Skin of body (tissue), 2 donors: ENCODE results near the gene CCDC177. TPM values are rescaled to one million over a fixed set of nuclear protein-coding genes. Genes with fewer than 3 reads are reported as not detected.

Source experiments
- DNase-seq: peaks from one replicate; lab custom pipeline; 2025; lab: John Stamatoyannopoulos, UW
- total RNA-seq: library from RNA; depleted of rRNA; stranded (reverse); fragments of >200 nt; gene quantifications from one replicate; pipeline ENCODE4 v1.2.3, GENCODE V29; 2014

The CCDC177 gene
- total RNA-seq, 1 donor from 2014 or later, result not detected

GRCh38 chr14:69569859-69570258 is 4.8 kb downstream of the CCDC177 start:
- DNase-seq, result no peak

GRCh38 chr14:69567563-69567962 is 7.1 kb downstream of the CCDC177 start:
- DNase-seq, result no peak

GRCh38 chr14:69561893-69562292 is 12.8 kb downstream of the CCDC177 start:
- DNase-seq, result no peak

- no peak for DNase-seq
These were observed 13.8 kb downstream of the CCDC177 start for GRCh38 chr14:69560826-69561225.

GRCh38 chr14:69559581-69560011 is 15.1 kb downstream of the CCDC177 start:
- DNase-seq, result no peak

GRCh38 chr14:69558774-69559173 is 15.9 kb downstream of the CCDC177 start:
- DNase-seq, result no peak

- DNase-seq, result peak; percentile 49
These were observed 20.2 kb downstream of the CCDC177 start for GRCh38 chr14:69554500-69554899.

- no peak for DNase-seq
These were observed 21.4 kb downstream of the CCDC177 start for GRCh38 chr14:69553252-69553651.

GRCh38 chr14:69551511-69551910 is 23.2 kb downstream of the CCDC177 start:
- DNase-seq, result no peak

- no peak for DNase-seq
These were observed 26.1 kb downstream of the CCDC177 start for GRCh38 chr14:69548566-69548965.

- peak; percentile 4 for DNase-seq
These were observed 26.8 kb downstream of the CCDC177 start for GRCh38 chr14:69547701-69548348.

- DNase-seq, result no peak
These were observed 31.1 kb downstream of the CCDC177 start for GRCh38 chr14:69543341-69544115.

- no peak for DNase-seq
These were observed 32.4 kb downstream of the CCDC177 start for GRCh38 chr14:69542311-69542710.

GRCh38 chr14:69540654-69541335 is 33.9 kb downstream of the CCDC177 start:
- no peak for DNase-seq

GRCh38 chr14:69539631-69540410 is 34.9 kb downstream of the CCDC177 start:
- peak; percentile 7 for DNase-seq

- DNase-seq, result no peak
These were observed 35.9 kb downstream of the CCDC177 start for GRCh38 chr14:69538766-69539165.

- no peak for DNase-seq
These were observed 36.8 kb downstream of the CCDC177 start for GRCh38 chr14:69537900-69538299.

GRCh38 chr14:69536971-69537370 is 37.7 kb downstream of the CCDC177 start:
- DNase-seq, result no peak

GRCh38 chr14:69535230-69535848 is 39.3 kb downstream of the CCDC177 start:
- DNase-seq, result no peak

- no peak for DNase-seq
These were observed 41.9 kb downstream of the CCDC177 start for GRCh38 chr14:69532561-69533340.
